22Rv1 (cell line): ENCODE data around the gene CADM4.
"Not testable (repeated sequence)": the region's sequence is repeated elsewhere in the genome, so short reads cannot be mapped to it uniquely, and the experiment has no call there.

Experiments
- H3K27ac ChIP-seq: fragments of 450-650 bp; 2 replicates; pipeline ENCODE4 v1.5.1; 2017
- ZFX ChIP-seq: fragments of 450-650 bp; IDR thresholded peaks from 2 replicates; pipeline ENCODE4 v1.6.1; 2017; ENCODE audit warnings: antibody characterized with exemption, borderline replicate concordance
- TF ChIP-seq, protein P1 (sequence below): fragments of 450-650 bp; IDR thresholded peaks from 2 replicates; pipeline ENCODE4 v1.5.1; 2017; ENCODE audit warnings: mild to moderate bottlenecking

The CADM4 gene

DNA sequence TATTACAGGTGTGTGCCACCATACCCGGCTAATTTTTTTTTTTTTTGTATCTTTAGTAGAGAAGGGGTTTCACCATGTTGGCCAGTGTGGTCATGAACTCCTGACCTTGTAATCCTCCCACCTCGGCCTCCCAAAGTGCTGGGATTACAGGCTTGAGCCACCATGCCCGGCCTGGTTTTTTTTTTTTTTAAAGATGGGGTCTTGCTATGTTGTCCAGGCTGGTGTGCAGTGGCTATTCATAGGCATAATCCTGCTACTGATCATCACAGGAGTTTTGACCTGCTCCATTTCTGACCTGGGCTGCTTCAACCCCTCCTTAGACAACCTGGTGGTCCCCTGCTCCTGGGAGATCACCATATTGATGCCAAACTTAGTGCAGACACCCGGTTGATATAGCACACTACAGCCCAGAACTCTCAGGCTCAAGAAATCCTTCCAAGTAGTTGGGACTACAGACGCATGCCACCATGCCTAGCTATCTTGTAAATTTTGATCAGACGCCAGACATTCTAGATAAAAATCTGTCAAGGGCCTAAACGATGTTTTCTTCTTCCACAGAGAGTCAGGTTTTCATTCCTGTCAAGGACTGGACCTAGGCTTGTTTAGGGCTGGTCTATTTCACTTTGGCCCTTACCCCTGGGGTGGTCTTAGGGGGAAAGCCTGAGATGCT is 20.8 kb upstream of the CADM4 start:
- no peak for TF ChIP-seq ZFX
- TF ChIP-seq, protein P1, sequence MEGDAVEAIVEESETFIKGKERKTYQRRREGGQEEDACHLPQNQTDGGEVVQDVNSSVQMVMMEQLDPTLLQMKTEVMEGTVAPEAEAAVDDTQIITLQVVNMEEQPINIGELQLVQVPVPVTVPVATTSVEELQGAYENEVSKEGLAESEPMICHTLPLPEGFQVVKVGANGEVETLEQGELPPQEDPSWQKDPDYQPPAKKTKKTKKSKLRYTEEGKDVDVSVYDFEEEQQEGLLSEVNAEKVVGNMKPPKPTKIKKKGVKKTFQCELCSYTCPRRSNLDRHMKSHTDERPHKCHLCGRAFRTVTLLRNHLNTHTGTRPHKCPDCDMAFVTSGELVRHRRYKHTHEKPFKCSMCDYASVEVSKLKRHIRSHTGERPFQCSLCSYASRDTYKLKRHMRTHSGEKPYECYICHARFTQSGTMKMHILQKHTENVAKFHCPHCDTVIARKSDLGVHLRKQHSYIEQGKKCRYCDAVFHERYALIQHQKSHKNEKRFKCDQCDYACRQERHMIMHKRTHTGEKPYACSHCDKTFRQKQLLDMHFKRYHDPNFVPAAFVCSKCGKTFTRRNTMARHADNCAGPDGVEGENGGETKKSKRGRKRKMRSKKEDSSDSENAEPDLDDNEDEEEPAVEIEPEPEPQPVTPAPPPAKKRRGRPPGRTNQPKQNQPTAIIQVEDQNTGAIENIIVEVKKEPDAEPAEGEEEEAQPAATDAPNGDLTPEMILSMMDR: no peak
- H3K27ac ChIP-seq: no peak overlapping the region

DNA sequence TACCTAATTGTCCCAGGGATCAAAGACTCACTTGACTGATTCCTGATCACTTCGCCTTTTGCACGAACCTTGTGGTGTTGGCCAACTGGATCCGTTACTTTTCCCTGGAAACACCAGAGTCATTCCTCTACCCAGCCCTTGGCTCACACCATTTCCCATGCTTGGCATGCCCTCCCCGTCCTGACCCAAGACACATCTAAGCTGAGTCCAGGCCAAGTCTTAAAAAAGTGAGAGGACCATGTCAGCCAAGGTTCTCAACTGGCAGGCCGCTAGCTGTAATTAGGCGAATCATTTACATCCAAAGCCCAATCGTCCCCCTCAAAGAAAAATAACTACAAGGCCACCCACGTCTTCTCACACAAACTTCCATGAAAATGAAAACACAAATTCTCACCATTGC is 18.8 kb upstream of the CADM4 start:
- no peak for TF ChIP-seq ZFX
- TF ChIP-seq, protein P1: no peak
- H3K27ac ChIP-seq: no peak overlapping the region

DNA sequence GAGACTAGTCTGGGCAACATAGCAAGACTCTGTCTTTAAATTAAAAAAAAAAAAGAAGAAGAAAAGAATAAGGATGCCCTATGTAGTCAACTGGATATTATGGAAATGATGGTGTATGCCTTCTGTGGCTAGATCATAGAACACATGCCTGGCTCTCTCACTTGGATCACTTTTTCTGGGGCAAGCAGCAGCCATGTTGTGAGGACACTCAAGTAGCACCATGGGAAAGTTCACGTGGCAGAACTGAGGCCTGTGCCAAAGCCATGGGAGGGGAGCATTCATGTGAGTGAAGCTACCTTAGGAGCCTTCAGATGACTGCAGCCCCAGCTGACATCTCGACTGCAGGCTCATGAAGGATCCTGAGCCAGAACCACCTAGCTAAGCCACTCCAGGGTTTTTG is 18.4 kb upstream of the CADM4 start:
- no peak overlapping the region for H3K27ac ChIP-seq
- TF ChIP-seq, protein P1: no peak
- no peak for TF ChIP-seq ZFX

DNA sequence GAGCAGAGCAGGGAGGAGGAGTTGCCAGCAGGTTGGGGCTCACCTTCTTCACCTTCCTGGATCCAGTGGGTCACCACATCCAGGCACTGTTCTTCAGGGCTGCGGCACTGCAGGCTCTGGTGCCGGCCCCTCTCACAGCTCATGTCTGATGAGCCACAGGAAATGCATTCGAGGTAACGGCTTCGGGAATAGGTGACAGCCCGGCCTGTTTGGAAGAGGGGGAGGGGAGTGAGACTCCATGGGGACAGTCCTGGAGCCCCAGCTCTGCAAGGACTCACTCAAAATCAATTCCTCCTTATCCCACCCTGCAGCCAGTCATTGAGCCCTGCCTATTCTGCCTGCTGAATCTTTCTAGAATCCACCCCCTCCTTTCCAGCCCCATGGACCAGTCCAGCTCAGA is 16.8 kb upstream of the CADM4 start:
- H3K27ac ChIP-seq: no peak overlapping the region
- TF ChIP-seq, protein P1: no peak
- no peak for TF ChIP-seq ZFX

DNA sequence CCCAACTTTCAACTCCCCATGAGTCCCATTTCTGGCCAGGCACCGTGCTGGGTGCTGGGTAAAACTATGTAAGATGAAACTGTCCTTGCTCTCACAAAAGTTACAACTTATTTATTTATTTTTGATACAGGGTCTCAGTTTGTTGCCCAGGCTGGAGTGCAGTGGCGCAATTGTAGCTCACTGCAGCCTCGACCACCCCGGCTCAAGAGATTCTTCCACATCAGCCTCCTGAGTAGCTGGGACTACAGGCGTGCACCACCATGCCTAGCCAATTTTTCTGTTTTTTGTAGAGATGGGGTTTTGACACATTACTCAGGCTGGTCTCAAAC is 12.9 kb upstream of the CADM4 start:
- TF ChIP-seq ZFX: no peak
- TF ChIP-seq, protein P1: peak; percentile 62
- H3K27ac ChIP-seq: no peak overlapping the region; the same call in 1 of the 2 replicates

DNA sequence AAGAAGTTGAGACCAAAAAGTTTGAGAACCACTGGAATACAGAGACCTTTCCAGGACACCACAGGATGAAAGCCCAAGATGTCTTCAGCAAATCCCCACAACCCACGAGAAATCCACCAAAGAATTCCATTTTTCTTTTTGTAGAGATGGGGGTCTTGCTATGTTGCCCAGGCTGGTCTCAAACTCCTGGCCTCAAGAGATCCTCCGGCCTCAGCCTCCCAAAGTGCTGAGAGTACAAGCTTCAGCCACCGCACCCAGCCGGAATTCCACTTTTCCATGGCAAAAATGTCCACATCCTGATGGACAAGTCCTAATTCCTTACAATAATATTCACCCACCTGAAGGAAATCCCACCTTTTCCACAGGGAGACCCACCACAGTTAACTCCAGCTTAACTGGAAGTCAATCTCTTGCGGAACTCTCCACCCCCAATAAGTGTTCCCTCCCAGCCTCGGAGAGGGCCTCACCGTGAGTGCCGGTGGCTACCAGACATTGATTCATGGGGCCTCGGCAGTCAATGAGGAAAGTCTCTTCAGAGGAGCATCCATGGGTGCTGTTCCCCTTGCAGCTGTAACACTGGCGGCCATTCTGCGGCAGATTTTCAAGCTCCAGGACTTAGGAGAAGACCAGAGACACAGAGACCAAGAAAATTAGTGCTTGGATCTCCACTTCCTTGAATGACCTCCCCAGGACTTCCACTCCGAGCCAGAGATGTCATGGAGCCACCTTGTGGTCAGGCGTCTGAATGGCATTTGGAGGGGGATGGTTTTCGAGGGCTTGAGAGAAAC is 12.3 kb upstream of the CADM4 start:
- TF ChIP-seq ZFX: no peak
- TF ChIP-seq, protein P1: peak; percentile 87
- peak overlapping the region; percentile 40; the same call in 1 of the 2 replicates for H3K27ac ChIP-seq

DNA sequence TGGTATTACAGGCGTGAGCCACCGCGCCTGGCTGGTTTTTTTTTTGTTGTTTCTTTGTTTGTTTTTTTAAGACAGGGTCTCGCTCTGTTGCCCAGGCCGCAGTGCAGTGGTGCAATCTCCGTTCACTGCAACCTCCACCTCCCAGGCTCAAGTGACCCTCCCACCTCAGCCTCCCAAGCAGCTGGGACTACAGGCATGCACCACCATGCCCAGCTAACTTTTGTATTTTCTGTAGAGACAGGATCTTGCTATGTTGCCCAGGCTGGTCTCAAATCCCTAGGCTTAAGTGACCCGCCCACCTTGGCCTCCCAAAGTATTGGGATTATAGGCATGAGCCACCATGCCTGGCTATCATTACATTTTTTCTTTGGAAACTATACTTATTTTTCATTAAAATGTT is 10.6 kb upstream of the CADM4 start:
- not testable (repeated sequence) for H3K27ac ChIP-seq

DNA sequence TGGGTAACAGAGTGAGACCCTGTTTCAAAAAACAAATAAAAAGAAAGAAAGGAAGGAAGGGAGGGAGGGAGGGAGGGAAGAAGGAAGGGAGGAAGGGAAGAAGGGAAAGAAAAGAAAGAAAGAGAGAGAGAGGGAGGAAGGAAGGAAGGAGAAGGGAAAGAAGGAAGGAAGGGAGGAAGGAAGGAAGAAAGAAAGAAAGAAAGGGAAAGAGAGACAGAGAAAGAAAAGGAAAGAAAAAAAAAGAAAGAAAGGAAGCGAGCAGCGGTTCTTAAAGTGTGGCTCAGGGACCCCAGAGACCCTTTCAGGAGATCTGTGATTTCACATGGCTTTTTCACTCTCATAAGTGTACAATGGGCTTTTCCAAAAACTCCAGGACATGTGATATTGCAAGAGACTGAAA is 9.9 kb upstream of the CADM4 start:
- TF ChIP-seq, protein P1: no peak
- no peak for TF ChIP-seq ZFX
- H3K27ac ChIP-seq: no peak overlapping the region
